H1 (cell line): Measurements from ENCODE around the gene BRD9. TPM values are rescaled to one million over a fixed set of nuclear protein-coding genes. Genes with fewer than 3 reads are reported as not detected.

Experiments
- CHD7 ChIP-seq: fragments of 300-600 bp; sonication (generic); IDR thresholded peaks from 2 replicates; pipeline ENCODE4 v1.7.1; 2012; ENCODE audit warnings: low read length, moderate library complexity, mild to moderate bottlenecking, inconsistent platforms; ENCODE audit not compliant: insufficient replicate concordance
- JUN ChIP-seq: IDR thresholded peaks from 2 replicates; pipeline ENCODE4 v1.6.1; 2011; ENCODE audit warnings: low read depth, mild to moderate bottlenecking, improper control_type of control experiment, low read length
- TBP ChIP-seq: IDR thresholded peaks from 2 replicates; pipeline ENCODE4 v1.6.1; 2011; ENCODE audit warnings: low read depth, low read length, improper control_type of control experiment
- polyA plus RNA-seq, 7 experiments: library from polyadenylated mRNA; depleted of rRNA in 3 of 7; stranded (reverse) in 5 of 7; unstranded in 2 of 7; fragments of >200 nt in 5 of 7; fragments of 200-250 nt in 2 of 7; gene quantifications; 1 replicate in 5 of 7; 2 replicates in 1 of 7; 4 replicates in 1 of 7; pipeline versions ENCODE4 v1.2.1 to v1.2.3, GENCODE V29; 2011 to 2013; ENCODE audit warnings: missing spikeins in 2 of 7, mixed read lengths in 2 of 7
- total RNA-seq: library from RNA; stranded (reverse); fragmentation: NEBNext Ultra II Directional; extraction: Animal tissue kit (Norgen Biotek cat#: 25700); gene quantifications from 2 replicates; pipeline ENCODE4 v1.2.1, GENCODE V29; 2021

The BRD9 gene
- total and polyA plus RNA-seq, 2 of the 8 experiments (the other 6 are each of a cell fraction or from before 2014, with no cell fraction given), result 9.3 to 49.4 TPM

DNA sequence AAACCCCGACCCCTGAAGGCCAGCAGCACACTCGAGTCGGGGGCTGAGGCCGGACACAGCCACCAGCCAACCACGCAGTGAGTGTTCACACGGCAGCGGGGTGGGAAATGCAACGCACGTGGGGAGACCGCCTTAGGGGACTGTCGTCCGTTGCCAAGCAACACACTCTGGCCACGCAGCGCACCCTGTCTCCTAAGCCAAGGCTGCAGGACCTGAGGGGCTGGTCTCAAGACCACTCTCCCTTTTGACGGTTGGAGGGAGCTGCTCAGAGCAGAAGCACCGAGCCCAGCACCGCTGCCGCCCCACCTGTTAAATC lies 7.5 kb downstream of the BRD9 start (continued):
- TF ChIP-seq CHD7, result no peak
- TF ChIP-seq JUN, result no peak
- TF ChIP-seq TBP, result no peak
- TF ChIP-seq, all 59 proteins: peak for 0
